GM12874 (cell line): Measurements from ENCODE around the gene SH3BP5.

Experiments
- TF ChIP-seq, protein P1 (sequence below): IDR thresholded peaks from 2 replicates; pipeline ENCODE4 v1.5.1; 2011; ENCODE audit warnings: low read depth, mild to moderate bottlenecking, control low read depth, low read length, moderate library complexity; ENCODE audit not compliant: insufficient read depth

The SH3BP5 gene

DNA sequence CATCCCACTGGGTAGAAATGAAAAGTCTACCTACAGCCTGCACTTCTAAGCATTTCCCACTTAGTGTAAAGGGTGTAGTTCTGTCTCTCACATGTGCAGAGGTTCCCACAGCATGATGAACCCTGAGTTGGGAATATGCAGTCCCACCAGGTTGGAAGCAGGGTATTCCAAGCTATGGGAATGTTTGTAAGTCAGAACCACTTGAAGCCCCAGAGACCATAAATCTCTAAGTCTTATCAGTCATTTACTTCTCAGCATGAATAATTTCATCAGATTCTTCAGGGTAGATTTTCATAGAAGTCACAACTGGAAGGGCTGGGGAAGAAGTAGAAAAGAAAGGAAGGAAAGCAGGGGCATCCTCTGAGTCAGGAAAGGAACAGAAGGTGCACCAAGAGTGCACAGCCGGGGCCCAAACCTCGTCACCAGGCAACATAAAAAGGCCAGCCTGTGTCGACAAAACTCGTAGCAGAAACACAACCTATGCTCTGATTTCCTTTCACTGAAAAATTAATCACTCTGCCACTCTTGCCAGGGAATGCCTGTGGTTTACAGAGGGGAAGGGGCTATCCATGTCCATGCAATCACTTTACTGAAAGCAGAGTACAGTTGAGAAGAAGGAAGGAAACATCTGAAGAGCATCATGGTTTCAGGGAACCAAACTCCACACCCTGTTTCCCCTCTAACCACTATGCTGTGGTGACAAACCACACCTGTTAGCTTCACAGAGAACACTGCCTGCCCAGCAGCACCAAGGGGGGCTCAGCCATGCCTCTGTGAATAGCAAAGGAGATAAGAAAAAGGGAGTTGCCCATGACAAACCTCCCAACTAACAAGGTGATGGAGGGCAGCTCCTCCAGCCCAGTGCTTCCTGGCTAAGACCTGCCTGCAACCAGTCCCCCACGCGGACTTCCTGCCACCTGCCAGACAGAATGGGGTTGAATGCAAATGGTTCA is 40.5 kb downstream of the SH3BP5 start:
- TF ChIP-seq, protein P1, sequence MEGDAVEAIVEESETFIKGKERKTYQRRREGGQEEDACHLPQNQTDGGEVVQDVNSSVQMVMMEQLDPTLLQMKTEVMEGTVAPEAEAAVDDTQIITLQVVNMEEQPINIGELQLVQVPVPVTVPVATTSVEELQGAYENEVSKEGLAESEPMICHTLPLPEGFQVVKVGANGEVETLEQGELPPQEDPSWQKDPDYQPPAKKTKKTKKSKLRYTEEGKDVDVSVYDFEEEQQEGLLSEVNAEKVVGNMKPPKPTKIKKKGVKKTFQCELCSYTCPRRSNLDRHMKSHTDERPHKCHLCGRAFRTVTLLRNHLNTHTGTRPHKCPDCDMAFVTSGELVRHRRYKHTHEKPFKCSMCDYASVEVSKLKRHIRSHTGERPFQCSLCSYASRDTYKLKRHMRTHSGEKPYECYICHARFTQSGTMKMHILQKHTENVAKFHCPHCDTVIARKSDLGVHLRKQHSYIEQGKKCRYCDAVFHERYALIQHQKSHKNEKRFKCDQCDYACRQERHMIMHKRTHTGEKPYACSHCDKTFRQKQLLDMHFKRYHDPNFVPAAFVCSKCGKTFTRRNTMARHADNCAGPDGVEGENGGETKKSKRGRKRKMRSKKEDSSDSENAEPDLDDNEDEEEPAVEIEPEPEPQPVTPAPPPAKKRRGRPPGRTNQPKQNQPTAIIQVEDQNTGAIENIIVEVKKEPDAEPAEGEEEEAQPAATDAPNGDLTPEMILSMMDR = no peak

DNA sequence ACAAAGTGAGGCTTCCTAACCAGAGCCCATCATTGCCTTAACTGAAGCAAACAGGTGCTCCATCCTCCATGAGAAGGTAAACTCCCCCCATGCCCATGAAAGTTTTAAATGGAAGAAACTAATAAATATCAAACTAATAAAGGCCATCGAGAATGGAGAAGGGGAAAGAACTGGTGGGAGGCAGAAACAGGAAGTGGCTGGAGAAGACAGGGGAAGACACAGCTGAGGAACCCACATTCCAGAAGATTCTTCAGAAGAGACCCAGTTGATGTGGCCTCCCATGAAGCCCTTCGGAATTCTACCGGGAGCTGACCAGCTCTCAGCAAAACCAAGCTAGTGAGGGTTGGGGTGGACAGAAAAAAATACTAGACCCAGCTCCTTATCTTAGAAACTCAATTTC is 41.6 kb downstream of the SH3BP5 start:
- TF ChIP-seq, protein P1 = no peak

DNA sequence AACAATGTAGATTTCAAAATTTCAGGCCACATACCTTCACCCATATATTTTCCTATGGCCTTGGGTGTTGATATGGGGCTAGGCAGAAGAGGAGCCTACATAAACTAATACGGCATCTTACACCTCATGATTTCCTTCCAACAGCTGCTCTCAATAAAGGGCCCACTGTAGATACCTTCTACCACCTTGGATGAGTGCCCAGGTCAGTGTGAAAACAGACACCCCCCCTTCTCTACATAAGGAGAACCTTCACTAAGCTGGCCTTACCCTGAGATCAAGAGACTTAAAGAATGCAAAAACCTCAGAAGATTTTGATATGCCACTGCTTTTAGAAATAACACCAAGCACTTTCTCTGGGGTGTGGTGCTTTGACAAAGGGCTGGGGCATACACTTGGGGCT is 42.7 kb downstream of the SH3BP5 start:
- TF ChIP-seq, protein P1 = no peak

DNA sequence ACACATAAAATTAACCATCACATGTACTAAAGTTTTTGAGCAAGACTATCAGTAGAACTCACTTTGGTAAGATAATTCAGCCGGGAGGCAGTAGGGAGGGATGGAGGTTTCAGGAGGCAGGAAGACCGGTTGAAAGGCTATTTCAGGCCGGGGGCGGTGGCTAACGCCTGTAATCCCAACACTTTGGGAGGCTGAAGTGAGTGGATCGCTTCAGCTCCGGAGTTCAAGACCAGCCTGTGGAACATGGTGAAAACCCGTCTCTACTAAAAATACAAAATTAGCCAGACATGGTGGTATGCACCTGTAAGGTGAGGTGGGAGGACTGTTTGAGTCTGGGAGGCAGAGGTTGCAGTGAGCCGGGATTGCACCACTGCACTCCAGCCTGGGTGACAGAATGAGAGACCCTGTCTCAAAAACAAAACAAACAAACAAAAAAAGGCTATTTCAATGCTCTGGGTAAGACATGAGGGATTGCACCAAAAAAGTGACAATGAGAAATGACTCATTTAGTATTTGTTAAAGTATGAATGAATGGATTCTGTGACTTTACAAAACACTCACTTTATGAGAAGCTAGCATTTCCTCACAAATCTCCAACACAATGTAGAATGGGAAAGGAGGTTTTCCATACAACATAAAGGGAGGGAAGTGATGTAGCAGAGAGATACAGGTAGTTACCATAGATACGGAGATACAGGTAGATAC is 43.9 kb downstream of the SH3BP5 start:
- TF ChIP-seq, protein P1 = no peak

DNA sequence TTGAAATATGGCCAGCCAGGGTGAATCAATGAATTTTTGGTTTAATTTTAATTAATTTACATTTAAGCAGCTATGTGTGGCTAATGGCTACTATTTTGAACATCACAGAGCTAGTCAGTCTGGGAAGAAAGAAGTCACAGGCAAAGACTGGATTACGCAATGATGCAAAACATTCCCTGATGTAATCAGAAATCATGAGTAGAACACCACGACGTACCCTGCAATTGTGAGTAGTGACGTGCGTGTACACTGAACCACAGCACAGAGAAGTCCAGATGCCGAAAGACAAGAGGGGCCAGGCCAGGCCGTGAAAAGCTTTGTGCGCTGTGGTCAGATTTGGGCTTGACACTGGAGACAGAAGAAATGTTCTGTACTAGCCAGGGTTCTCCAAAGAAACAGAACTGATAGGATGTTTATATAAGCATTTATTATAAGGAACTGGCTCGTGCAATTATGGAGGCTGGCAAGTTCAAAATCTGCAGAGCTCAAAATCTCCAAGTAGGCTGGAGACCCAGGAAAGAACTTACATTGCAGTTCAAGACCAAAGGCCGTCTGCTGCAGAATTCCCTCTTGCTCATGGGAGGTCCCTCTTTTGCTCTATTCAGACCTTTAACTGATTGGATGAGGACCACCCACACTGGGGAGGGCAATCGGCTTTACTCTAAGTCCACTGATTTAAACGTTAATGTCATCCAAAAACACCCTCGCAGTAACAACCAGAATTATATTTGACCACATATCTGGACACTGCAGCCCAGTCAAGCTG is 44.6 kb downstream of the SH3BP5 start:
- TF ChIP-seq, protein P1 = no peak

DNA sequence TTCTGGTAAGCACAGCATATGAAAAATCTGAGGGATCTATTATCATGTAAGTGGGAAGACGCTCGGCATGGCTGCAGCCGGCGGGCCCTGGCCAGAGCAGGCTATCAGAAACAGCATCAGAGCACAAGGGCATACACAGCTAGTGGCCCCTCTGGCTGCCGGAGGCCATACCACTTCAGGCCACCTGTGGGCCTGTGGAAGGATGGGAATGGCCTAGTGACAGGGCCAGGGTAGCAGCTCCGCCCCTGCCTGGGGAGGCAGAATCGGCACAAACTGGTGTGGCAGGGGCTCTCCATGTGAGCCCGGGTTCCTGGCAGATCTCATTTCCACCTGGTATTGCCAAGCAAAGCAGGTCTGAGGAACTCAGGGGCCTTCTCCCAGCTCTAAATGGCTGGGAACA is 46.4 kb downstream of the SH3BP5 start:
- TF ChIP-seq, protein P1 = no peak
